GM12865 (cell line): Measurements from ENCODE around the gene ARVCF.

ENCODE experiments used
- DNase-seq: peaks from one replicate; pipeline ENCODE4 v3.0.0; 2010; ENCODE audit warnings: low read depth
- H3K4me3 ChIP-seq: 2 replicates; pipeline ENCODE4 v1.5.1; 2011; ENCODE audit warnings: mild to moderate bottlenecking, low read depth, low read length, control low read depth
- TF ChIP-seq, protein P1 (sequence below): IDR thresholded peaks from 2 replicates; pipeline ENCODE4 v1.5.1; 2011; ENCODE audit warnings: low read length, control low read depth, low read depth, inconsistent platforms; ENCODE audit not compliant: insufficient read depth; ENCODE audit errors: missing control alignments

ARVCF gene

DNA sequence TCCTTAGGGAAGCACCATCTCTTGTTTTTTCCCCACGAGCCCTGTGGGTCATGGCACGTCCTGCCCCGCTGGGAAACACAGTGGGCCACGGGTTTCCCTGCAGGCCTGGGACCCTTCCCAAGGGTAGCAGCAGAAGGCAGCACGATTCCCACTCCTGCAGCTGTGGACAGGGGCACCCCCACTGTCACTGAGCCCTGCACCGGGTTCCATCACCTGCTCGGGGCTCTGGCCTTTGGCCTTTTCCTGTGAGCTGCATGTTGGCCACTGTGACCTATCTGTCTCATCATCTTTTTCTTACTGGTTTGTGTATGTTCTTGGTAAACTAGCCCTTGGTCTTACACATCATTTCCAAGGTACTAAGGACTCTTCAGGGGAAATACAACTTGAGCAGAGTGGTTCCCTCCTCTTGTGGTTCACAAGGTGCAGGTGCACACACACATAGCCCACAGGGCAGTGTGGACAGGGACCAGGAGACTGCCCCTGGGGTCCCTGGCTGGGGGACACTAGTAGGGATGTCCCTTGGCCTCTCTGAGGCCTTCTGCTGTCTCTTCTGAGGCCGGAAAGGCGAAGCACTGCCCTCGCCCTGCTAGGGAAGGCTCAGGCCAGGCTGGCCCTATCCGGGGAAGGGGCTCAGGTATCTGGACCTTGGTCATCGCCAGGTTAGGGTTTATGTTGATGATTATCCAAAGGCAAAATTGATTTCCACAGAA is 56.0 kb downstream of the ARVCF start:
- H3K4me3 ChIP-seq = no peak overlapping the region
- TF ChIP-seq, protein P1, sequence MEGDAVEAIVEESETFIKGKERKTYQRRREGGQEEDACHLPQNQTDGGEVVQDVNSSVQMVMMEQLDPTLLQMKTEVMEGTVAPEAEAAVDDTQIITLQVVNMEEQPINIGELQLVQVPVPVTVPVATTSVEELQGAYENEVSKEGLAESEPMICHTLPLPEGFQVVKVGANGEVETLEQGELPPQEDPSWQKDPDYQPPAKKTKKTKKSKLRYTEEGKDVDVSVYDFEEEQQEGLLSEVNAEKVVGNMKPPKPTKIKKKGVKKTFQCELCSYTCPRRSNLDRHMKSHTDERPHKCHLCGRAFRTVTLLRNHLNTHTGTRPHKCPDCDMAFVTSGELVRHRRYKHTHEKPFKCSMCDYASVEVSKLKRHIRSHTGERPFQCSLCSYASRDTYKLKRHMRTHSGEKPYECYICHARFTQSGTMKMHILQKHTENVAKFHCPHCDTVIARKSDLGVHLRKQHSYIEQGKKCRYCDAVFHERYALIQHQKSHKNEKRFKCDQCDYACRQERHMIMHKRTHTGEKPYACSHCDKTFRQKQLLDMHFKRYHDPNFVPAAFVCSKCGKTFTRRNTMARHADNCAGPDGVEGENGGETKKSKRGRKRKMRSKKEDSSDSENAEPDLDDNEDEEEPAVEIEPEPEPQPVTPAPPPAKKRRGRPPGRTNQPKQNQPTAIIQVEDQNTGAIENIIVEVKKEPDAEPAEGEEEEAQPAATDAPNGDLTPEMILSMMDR = no peak
- DNase-seq = no peak

DNA sequence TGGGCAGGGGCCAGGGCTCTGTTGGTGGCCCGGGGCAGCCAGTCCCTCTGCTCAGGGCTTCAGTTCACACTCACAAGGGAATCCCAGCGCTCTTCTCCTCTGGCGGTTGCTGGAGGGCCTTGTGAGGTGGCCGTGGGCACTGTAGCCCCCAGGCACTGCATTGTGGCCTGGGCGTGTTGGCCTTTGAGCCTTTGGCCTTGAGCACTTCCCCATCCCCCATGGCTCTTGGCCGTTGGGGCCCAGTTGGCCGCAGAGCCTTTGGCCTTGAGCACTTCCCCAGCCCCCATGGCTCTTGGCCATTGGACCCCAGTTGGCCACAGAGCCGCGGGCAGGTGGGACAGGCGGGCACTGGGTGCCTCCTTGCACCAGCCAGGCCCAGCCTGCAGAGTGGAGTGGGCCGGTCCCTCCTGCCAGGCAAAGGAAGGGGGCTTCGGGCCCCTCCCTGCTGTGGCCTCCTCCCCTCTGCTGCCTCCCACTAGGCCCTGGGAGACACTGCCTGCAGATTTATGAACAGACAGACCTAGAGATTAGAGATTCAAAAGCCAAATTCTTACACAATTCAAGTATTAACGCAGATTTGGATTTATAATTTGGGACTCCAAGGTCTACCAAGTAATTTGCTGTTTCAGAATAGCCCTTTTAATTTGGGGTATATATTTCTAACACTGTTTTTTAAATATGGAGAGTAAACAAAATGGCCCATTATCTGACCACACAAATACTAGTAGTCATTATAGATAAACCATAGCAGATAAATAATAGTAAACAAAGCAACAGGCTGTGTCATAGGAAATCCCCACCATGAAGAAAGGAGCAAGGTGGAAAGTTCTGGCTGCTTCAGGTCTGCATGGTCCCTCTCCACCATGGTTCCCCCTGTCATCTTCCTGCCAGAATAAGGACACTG is 56.8 kb downstream of the ARVCF start:
- DNase-seq = no peak
- H3K4me3 ChIP-seq = no peak overlapping the region
- TF ChIP-seq, protein P1 = no peak

DNA sequence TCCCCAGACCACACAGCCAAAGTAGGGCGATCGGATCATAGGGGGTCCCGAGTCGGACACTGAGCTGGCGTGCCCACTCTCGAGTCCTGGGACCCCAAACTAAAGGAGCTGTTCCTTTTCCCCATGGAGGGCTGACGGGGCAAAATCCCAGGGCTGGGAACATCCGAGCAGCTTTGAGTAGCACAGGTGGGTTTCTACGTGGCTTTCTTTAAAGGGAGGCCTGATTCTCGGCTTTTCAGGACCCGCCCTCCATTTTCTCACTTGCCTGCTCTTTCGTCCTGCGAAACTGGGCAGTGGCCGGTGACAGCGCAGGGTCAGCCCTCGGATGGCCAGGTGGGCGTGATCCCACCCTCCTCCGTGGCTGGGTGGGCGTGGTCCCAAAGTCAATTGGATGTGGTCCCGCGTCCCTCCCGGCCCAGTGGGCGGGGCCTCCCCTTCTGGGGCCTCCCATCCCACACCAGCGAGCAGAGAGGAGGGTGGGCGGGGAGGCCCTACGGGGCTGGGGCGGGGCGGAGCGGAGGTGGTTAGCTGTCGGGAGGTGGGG is 57.5 kb downstream of the ARVCF start:
- no peak for DNase-seq
- TF ChIP-seq, protein P1 = no peak
- no peak overlapping the region for H3K4me3 ChIP-seq

DNA sequence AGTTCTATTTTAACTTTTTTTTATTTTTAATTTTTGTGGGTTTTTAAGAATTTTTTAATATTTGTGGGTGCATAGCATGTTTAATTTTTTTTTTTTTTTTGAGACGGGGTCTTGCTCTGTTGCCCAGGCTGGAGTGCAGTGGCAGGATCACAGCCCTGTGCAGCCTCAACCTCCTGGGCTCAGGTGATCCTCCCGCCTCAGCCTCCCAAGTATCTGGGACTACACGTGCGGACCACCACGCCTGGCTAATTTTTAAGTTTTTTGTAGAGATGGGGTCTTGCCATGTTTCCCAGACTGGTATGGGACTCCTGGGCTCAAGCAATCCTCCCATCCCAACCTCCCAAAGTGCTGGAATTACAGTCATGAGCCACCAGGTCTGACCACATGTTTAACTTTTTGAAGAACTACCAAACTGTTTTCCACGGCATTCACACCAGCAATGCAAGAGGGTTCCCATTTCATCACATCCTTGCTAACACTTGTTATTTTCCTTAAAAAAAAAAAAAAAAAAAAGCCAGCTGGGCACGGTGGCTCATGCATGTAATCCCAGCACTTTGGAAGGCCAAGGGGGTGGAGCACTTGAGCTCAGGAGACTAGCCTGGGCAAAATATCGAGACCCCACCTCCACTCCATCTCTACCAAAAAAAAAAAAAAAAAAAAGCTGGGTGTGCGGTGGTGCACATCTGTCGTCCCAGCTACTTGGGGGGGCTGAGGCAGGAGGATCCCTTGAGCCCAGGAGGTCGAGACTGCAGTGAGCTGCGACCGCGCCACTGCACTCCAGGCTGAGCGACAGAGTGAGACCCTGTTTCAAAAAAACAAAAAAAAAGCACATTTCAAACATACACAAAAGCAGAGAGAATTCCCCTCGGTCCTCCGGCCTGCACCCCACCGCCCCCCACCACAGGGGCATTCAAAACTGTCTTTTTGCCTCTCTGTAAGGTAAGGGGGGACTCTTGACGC is 58.3 kb downstream of the ARVCF start:
- TF ChIP-seq, protein P1 = no peak
- no peak for DNase-seq
- no peak overlapping the region for H3K4me3 ChIP-seq

DNA sequence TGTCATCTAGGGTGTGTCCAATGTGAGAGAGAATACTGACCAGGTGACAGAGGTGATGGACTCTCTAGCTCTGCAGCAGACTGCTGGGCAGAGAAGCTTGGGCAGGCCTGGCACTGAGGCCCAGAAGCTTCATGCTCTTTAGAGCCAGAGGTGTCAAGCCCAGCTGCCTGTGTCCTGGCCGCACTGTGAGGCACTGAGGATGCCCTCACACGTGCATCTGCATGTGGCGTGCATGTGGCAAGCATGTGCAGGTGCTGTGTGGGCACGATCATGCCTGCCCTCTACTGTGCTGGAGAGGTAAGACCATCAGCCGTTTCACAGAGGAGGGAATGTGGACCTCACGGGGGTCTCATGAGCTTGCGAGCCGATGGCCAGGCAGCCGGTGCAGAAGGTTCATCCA is 59.2 kb downstream of the ARVCF start:
- no peak overlapping the region for H3K4me3 ChIP-seq
- TF ChIP-seq, protein P1 = no peak
- DNase-seq = no peak

DNA sequence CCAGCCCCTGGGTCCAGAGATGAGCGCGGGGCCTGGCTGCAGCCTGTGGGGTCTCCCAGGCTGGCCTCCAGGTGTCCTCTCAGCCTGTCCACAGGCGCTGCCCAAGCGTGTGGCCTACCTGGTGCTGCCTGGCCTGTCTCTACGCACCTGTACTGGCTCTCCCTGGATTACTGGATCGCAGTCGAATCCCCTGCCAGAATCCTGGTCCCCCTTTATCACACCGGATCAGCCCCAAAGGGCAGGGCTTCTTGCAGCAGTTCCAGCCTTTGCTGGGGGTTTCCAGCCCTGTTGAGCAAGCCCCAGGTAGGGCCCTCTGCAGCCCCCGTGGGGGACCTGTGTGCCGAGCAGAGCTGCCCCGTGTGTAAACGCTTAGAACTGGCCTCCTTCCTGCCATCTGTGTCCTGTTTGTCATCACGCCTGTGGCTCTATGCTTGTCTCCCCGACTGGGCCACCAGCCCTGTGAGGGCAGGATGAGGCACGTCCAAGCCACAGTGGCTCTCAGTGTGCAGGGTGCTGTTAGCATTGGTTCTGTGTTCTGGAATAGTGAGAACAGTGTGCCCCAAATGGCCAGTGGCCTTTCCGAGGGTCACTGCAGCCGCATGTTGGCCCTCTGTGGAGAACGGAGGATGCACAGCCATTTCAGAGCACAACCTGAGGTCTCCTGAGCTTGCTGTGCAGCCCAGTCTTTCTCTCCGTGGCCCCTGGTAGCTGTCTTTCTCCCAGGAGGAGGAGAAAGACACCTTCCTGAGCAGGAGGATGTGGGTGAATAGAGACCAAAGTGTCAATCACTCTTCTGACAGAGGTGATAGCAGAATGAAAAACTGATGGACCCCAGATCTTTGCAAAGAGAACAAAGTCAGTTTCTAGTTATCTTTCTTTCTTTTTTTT is 61.1 kb downstream of the ARVCF start:
- TF ChIP-seq, protein P1 = no peak
- no peak for DNase-seq
- H3K4me3 ChIP-seq = no peak overlapping the region
